NCI-H774 (cell line): Measurements from ENCODE around the gene AMMECR1.

Experiments
- DNase-seq: peaks from one replicate; lab custom pipeline; 2025; lab: John Stamatoyannopoulos, UW

AMMECR1 gene

DNA sequence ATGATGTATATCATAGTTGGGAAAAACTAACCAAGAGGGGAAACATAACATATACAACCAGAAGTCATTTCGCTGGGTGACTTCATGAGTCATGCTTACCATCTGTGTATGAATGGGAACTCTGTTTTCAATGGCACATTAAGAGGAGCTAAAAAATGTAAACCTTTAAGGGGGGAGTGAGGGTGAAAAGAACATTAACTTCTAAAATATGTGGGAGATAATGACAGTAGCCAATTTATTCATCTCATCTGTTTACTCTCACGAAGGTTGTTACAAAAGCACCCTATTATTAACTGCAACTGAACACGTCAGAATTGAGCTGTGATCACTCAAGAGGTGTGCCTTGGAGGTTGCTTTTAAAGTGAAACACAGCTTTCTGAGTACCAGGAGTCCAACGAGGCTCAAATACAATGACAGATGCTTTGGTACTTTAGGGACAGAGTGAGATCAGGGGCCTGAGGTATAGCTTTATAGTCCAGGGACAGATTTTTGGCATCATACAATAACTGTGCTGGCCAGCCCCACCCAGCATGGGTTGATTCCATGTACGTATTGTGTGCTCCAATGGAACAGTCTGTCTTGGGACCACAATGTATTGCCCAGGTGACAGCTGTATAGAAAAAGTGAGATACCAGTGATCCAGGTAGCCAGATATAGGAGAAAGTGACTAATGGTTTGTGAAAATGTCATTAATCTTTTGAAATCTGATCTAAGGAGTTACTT lies 107.3 kb downstream of the AMMECR1 start:
- peak; percentile 15 for DNase-seq

DNA sequence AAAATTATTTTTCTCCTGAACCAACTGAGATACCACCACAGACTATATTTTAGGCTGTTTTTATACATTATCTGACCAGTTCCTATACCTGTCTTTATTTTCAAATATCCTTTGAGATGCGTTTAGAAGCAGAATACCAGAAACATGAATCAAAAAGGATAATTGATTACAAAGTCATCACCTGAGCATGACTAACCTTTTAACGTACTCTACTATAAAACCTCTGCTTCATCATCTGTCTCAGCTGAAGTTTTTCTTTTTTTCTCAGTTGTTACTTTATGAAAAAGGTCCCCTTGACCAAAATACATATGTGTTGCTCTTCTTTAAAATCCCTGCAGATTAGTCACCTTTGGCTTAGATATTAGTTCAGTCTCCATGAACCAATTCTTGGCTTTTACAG lies 109.8 kb downstream of the AMMECR1 start:
- DNase-seq: no peak

DNA sequence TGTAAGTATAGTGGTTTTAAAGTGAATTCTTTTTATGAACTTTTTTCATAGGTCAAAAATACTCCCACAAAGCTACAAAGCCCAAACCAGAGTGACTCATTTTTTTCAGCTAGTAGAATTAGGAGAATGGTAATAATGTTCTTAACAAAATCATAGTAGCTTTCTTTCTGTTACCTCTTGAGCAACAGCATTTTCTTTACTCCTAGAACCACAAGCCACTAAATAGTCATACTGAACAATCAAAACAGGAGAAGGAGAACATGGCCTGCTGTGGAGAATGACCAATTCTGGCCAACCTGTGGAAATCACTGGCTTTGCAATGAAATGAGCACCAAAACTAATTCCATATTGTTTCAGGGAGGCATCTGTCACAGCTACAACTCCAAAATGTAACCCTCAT lies 112.9 kb downstream of the AMMECR1 start:
- DNase-seq: no peak

DNA sequence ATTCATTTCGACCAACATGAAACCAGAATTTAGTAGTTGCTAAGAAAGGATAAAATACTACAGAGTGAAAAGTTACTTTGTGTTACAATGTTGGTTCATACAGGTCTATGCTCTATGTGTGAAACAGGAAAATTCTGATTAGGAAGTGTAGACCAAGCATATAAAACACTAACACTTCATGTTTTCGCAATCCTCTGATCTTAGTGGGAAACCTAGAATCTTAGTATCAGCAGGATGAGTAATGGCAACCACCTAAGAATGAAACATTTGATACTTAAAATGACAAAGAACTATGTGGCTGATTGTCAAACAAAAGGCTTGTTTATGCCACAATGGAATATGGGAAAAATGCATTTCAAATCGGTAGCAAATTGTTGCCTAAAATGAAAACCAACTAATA lies 116.1 kb downstream of the AMMECR1 start:
- DNase-seq: no peak

DNA sequence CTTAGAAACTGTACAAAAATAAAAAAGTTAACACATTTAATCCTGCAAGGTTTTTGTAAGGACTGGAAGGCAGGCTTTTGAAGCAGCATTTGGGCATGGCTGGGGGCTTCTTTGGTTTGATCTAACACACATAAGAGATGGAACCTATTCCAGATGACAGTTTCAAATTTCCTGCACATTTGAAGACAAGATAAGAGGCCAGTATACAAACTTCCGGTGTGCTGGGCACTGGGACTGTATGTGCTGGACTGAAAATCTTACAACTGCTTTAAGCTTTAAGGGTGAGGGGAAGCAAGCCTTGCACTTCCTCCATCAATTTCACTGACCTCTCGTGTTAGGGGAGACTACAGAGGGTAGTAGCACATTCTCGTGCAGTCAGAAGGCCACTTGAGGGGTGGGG lies 122.9 kb downstream of the AMMECR1 start:
- DNase-seq: no peak

DNA sequence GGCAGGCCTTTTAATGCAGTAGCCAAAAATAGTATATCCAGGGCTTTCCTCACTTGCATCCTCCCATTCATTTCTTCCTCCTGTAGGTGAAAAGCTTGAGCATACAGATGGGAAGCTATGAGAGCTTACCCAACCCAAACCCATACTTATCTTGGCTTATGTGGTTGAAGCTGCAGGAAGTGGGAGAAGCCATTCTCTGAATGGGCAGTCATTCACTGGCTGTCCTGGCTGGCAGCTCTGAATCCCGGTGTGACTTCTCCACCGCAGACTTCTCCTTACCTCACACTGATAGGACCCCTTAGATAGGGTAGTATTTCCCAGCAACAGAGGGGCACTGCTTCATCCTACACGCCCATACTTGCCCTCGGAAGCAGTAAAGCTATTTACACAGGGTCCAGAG lies 125.4 kb downstream of the AMMECR1 start:
- DNase-seq: no peak

DNA sequence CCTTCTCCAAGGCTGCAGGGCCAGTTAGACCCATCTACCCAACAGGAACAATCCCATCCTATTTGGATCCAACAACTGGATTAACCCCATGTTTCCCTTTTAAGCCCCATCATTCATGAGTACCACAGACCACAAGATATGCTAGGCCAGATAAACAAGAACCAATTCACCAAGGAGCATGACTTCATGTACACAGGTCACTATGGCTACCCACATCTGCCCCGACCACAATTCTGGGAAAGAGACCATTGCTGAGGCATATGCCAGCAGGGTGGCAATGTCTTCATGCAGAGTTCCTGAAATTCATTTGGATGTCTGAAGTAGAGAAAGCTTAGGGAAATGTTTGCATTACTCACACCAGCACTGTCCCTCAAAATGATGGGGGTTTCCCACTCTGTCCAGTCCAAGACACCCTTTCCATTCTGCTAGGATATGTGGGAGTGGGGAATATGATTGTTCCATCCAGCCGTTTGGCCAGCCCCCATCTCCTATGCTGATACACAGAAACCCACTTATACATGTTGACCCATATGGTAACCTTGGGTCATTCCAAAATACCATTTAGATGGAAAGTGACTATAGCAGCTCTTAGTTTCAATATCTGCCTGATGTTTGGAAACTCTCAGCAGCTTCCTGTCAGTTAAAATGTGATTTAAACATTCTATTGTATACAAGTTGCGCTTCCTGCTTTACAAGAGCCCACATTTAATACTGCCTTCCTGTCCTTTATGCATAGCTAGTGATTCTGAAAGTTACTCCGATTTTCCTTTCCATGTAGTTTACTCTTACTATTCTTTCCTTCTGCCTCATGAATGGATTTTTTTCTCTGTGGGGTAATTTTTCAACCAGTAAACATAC lies 129.0 kb downstream of the AMMECR1 start:
- no peak for DNase-seq

DNA sequence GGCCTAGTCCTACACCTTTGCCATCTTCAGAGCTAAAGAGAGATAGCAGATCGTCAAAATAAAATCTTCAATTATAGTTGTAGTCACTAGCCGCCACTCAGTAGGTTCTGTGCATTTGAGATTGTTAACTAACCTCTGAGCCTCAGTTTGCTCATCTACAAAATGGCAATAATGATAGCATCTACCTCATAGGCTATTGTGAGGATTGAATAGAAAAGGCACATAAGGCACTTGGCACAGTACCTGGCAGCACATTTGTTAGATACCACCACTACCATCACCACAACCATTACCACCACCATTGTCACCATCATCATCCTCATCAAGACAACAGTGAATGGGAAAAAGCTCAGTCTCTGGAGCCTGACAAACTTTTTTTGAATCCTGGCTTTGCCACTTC lies 134.6 kb downstream of the AMMECR1 start:
- no peak for DNase-seq

DNA sequence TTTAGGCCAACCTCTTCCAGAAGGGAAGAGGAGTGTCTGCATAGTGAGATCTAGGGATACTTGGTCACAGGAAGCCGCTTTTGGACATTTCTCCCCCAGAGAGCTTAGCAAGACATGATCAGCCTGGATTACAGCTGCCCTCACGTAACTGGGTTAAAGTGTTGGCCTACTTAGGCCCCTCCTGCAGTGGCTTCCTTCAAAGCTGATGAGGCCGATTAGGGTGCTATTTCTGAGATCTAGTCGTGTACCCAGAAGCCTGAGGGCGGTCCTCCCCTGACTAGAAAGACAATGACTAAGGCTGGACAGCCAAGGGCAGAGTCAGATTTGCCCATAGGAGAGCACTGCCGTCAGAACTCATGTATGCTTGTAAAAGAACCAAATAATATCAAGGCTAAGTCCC lies 135.0 kb downstream of the AMMECR1 start:
- no peak for DNase-seq

DNA sequence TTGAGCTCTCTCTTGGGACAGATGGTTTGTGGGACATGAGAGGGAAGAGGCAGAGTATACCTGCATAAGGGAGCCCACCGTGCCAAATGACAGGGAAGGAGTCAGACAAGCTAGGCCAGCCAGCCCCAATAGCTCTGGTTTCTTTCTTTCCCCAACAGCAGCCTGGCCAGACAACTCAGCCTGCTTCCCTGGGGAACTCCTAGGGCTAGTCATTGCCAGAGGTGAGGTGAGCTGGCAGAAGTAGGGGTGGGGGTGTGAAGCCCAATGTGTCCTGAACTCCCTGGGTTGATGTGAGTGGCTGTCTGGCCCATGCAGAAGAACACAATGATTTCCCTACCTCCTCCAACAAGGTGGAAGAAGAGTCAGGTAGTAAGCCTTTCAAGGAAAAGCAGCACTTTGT lies 135.5 kb downstream of the AMMECR1 start:
- no peak for DNase-seq

DNA sequence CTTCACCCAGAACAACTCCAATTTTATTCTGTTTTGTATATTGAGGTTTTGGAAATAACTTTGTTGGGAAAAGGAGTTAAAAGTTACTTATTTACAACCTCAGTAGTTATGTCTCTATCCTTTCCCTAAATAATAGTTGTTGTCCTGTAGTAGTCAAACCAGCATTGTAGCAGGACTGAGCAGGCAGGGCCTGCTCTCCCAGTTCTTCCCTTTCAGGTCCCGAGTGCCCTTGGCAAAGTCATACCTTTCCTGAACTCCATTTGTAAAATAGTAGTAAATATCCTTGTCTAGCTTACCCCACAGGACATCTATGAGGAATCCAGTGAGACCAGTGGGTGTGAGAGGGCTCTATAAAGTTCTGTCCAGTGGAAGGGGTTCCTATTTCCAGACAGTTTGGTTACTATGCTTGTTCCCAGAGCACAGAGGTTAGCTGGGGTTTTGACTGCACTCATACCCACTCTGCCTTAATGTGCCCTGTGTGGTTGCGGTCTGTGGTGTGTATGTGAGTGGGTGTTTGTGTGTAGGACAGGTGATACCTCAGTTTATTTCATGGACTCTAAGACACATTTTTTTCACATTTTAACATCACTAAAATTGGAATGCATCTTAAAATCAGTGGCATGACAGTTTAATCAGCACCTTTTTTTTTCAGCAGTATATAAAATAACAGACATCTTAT lies 136.3 kb downstream of the AMMECR1 start:
- no peak for DNase-seq

DNA sequence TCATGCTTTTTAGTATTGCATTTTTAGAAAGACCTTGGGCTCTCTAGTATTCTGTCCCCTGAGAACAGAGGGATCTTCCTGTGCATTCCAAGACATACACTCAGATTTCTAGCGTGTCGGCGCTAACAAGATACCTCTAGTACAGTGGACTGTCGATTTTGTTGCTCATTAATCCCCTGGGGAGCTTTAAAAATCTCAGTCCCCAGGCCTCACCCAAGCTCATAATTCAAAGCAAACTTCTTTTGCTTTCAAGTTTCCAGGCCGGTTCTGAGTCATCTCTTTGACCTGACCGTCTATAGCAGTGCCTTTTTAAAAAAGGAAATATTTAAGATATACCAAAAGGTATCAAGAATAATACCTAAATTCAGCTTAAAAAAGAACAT lies 137.0 kb downstream of the AMMECR1 start:
- DNase-seq: no peak

DNA sequence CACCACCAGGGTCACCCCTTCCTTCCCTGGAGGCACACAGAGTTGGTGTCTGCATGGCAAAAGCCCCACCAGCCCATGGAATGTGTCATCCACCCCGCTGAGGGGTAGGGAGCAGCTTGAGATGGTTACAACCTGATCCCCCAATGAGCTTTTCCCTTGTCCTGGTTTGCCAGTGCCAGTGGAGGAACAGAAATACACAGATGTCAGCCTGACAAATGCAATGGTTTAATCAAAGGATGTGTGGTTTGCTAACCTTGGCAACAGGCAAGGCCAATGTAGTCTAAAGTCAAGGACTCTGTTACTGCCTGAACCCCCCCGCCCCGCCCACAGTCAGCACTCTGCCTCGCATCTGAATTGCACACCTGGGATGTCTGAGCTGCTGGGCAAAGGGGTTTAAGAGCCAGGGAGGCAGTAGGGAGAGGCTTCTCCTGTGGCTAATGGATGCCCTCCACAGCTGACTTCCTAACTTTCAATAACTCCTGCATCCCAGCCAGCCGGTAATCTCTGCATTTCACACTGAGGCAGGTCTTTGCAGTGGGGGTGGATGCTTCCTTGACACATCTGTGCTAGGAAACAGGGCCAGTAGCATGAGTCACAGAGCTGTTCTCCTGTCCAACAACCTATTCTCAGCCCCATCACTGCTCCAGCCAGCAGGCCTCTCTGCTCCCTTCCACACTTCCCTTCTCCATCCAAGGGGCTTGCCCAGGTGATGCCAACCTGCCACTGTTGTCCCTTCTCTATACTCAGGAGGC lies 137.5 kb downstream of the AMMECR1 start:
- DNase-seq: no peak

DNA sequence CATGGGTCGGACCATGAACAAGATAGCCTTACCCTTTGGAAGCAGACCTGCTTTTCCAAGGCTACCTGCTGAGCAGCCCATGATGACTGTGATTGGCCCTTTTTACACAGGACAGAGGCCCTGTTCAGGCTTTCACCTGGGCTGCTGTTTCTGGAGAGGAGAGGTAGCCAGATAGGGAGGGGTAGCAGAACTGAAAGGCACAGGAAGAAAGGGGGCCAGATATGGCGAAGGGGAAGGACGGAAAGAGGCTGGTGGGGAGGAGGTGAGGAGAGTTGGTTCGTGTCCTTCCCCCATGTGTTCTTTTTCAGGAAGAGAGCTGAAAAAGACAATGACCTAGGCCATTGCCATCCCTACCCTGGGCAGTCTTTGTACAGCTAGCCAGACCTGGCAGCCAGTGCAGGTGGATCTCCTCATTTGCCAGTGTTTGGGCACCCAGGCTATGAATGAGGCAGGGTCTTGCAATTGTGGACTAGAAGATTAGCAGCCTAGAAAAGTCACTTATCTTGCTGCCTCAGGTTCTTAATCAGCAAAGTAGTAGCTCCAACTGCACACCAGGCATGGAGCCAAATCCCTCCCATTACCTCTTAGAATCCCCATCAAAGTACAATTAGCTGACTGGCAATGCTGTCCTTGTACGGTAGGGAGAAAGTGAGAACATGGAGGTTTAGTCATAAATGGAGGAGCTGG lies 139.6 kb downstream of the AMMECR1 start:
- no peak for DNase-seq

DNA sequence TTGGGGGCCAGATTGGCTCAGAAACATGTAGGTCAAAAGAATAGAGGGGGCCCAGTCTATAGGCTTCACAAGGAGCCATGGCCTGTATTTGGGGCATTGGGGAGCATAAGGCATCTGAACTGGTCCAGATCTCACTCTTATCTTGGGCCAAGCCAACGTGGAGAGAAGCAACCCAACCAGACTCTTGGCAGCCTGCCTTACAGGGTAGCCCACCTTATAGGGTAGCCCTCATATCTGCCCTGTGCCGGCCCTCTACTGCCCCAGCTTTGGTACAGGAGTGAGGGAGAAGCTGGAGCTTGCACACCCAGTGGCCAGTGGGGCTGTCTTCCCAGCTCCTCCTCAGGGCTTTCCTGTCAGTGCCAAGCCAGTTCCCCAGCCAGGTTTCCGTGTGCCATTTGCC lies 142.2 kb downstream of the AMMECR1 start:
- no peak for DNase-seq

DNA sequence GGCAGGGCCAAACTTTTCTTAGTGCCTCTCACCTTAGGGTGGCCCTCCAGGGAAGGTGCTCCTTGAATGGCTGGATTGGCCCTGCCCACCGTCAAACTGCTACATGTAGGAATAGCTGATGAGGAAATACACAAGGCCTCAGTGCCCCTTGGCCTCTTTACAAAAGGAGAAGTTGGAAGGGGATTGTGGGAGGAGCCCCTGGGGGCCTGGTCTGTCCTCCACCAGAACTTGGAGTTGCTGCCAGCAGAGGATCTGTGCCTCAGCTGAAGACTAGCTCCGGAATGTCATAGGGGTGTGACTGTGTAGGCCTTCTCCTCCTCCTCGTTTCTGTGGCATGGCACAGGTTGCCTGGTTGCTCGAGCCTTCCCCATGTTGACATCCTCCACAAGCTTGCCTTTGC lies 142.7 kb downstream of the AMMECR1 start:
- DNase-seq: no peak

DNA sequence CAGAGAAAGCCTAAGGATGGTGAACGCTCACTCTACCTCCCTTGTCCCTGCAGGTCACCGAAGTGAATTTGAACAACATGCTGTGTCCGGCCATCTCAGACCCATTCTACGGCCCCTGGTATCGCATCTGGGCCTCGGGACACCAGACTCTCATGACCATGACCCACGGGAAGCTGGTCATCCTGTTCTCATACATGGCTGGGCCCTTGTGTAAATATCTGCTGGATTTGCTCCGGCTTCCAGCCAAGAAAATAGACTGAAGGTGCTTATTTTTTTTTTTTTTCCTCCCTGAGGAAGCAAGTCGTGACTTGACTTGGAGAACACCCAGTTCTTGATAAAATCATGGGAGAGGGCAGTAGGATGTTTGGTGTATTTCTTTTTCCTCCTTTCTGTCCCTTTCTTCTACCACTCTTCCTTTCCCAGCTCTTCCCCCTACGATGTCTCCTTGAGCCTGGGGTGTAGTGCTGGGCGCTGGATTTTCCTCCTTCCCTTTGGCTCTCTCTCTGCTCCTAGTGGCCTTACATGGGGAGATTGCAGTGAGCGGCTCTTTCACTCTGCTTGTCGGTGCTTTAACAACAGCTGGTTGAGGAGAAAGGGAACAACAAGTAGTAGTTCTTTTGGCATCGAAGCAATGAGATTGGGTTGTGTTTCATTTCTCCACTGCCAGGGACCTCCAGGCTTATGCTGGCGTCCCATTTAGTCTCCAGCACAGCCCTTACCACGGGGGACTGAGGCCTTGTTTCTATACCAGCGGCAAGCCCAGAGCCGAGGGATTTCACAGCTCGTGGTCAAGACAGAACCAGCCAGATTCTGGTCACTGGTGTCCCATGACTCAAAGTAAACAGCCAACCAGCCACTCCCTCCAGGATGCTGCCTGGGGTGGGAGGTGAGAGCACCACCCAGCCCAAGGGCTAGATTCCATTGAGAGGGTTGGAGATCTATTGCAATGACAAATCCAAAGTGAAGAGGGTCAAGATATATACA lies 144.4 kb downstream of the AMMECR1 start:
- DNase-seq: no peak

DNA sequence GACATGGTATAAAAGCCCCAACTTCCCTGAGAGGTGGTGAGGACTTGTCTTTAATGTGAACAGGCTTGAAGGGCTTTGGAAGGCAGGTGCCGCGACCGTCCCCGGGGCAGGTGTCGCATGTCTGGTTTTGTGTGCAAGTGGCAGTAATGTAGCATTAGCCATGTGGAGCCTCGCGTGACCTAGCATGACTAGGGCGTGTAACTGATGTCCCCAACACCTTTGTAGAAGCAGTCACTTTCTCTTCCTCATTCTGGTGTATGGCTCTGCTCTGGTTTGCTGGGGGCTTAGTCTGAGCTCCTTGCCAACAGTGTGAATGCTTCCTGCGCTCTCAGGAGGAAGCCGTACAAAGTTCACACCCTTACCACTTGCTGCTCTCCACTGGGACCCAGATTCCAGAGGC lies 145.7 kb downstream of the AMMECR1 start:
- DNase-seq: no peak

DNA sequence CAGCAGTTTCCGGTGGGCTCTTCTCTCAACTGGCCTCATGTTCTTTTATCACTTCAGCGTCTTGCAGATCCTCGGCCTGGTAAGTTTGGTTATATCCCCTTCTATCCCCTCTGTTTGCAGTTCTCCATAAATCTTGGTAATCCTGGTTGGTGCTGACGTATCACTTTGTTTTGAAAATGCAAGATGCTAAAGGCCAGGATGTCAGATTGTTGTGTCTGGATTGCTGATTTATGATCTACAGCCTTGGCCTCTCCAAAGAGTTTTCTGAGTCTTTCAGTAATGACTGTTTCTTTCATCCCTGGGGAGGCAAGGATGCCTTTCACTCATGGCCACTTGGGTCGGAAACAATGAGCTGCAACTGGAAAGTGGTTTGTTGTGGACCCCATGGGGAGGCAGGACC lies 146.4 kb downstream of the AMMECR1 start:
- DNase-seq: no peak

DNA sequence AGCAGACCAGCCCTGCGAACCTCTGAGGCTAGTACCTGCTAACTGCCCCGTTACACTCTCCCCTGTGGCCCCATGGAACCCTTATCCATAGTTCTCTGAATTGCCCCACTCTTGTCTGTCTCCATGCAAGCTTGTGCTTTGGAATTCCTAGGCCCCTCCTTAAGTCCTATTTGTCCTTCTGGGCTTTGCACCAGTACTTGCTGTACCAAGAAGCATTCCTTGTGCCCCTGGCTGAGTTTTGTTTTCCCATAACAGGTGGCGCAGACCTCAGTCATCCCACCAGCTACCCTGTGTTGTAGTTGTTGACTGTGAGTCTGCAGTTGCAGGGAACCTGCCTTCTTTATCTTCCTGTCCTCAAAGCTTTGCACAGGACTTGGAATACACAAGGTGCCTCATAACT lies 147.9 kb downstream of the AMMECR1 start:
- no peak for DNase-seq

DNA sequence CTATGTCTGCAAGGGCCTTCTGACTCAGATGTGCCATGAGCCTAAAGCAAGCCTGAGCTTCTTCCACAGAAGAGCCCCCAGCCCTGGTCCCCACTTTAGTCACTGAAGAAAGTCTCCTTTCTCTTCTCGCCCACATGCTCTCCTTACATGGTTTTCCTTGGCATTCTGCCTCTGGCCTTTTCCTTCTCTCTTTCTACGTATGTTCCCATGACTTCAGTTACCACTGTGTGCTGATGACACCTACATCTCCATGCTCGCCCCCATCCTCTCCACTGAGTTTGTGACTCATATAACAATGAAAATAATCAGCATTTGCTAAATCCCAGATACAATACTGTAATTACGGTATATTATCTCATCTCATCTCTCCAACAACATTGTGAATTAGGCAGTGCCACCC lies 149.3 kb downstream of the AMMECR1 start:
- no peak for DNase-seq
